BLaER1 (cell line): ENCODE measurements around the gene HRC.

Experiments
- H3K27ac ChIP-seq: shearing (Covaris generic); formaldehyde crosslinking; 2 replicates; pipeline ENCODE4 v1.8.1; 2022
- H3K27me3 ChIP-seq: shearing (Covaris generic); formaldehyde crosslinking; 2 replicates; pipeline ENCODE4 v1.8.1; 2022
- H3K36me3 ChIP-seq: shearing (Covaris generic); formaldehyde crosslinking; 2 replicates; pipeline ENCODE4 v1.8.1; 2022
- H3K4me1 ChIP-seq: shearing (Covaris generic); formaldehyde crosslinking; 2 replicates; pipeline ENCODE4 v1.8.1; 2022
- H3K4me2 ChIP-seq: shearing (Covaris generic); formaldehyde crosslinking; 2 replicates; pipeline ENCODE4 v1.8.1; 2022
- H3K4me3 ChIP-seq: shearing (Covaris generic); formaldehyde crosslinking; 2 replicates; pipeline ENCODE4 v1.8.1; 2022
- H3K9ac ChIP-seq: shearing (Covaris generic); formaldehyde crosslinking; 2 replicates; pipeline ENCODE4 v1.8.1; 2022
- H3K9me3 ChIP-seq: shearing (Covaris generic); formaldehyde crosslinking; 2 replicates; pipeline ENCODE4 v1.8.1; 2022
- H4K20me1 ChIP-seq: shearing (Covaris generic); formaldehyde crosslinking; 2 replicates; pipeline ENCODE4 v1.8.1; 2022
- Cebpa-rat ChIP-seq: shearing (Covaris generic); IDR thresholded peaks from 2 replicates; pipeline ENCODE4 v1.8.1; 2022

HRC gene

DNA sequence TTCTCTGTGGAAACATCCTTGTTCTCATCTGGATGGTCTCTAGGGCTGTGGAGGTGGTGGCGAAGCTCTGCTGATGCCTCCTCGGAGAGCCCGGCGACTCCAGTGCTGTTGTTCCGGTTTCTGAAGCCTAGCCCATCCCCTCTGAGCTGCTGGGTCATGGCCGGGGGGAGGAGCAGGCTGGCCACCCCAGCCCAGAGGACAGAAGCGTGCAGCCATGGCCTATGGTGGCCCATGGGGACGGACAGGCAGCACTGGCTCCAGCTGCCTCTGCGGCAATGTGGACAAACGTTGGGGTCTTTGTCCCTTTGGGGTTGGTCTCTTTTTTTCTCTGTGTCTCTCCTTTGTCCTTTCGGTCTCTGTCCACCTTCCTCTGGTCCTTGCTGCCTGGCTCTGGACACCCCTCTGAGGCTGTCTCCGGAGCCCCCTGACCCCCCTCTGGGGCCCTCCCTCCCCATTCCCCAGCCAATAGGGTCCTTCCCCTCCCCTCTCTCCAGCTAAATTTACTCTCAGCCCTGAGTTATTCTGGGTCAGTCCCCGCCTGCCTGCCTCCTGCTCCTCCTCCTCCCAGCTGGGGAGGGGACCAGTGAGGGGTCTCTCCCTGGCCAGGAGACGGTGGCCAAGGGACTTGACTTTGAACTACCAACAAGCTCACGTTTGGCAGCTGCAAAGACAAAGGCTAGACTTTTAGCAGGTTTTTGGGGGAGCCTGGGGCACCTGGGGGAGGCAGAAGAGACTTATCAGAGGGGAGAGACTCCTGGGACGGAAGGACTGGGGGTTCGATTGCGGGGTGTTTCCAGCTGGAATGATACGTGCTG lies at the start of gene HRC:
Gene HRC, minus strand, starts transcription at position 392 of the 815 bp plus-strand sequence. Its CDS starts 159 bp downstream, at position 233.
- Histone ChIP-seq H3K27me3 (no peaks in the 10 kb centered on the region), H3K36me3 (no peaks in the 10 kb centered on the region), H3K27ac (peak within 1 kb of the TSS; percentile 56; the same call in 1 of the 2 replicates), H3K4me1 (peaks cover 75% of the 10 kb centered on the region), H3K9ac (peak within 1 kb of the TSS; percentile 29; the same call in 1 of the 2 replicates), H4K20me1 (no peaks in the 10 kb centered on the region), H3K4me2 (peak within 1 kb of the TSS; percentile 77), H3K4me3 (no peak within 1 kb of the TSS), H3K9me3 (no peaks in the 10 kb centered on the region)
- no peak for TF ChIP-seq Cebpa-rat

- no peak overlapping the region for H3K4me3 ChIP-seq
- H3K27me3 ChIP-seq: no peaks in the 10 kb centered on the region
- H4K20me1 ChIP-seq: no peaks in the 10 kb centered on the region
- H3K27ac ChIP-seq: no peak overlapping the region
- H3K4me1 ChIP-seq: peaks cover 72% of the 10 kb centered on the region
- no peaks in the 10 kb centered on the region for H3K9me3 ChIP-seq
- no peak for TF ChIP-seq Cebpa-rat
- H3K4me2 ChIP-seq: no peak overlapping the region
- no peak overlapping the region for H3K9ac ChIP-seq
- peaks cover 14% of the 10 kb centered on the region for H3K36me3 ChIP-seq
These were observed 45.8 kb upstream of the HRC start for GRCh38 chr19:49201042-49201441.

GRCh38 chr19:49200238-49200862 lies 45.2 kb upstream of the HRC start:
- peaks cover 70% of the 10 kb centered on the region for H3K4me1 ChIP-seq
- no peak for TF ChIP-seq Cebpa-rat
- H3K4me3 ChIP-seq: no peak overlapping the region
- peak overlapping the region; percentile 55; the same call in 1 of the 2 replicates for H3K27ac ChIP-seq
- H3K27me3 ChIP-seq: no peaks in the 10 kb centered on the region
- H3K36me3 ChIP-seq: peaks cover 14% of the 10 kb centered on the region
- H3K9me3 ChIP-seq: no peaks in the 10 kb centered on the region
- peak overlapping the region; percentile 75 for H3K4me2 ChIP-seq
- H4K20me1 ChIP-seq: no peaks in the 10 kb centered on the region
- H3K9ac ChIP-seq: no peak overlapping the region

GRCh38 chr19:49196527-49197240 lies 41.5 kb upstream of the HRC start:
- Histone ChIP-seq H4K20me1 (no peaks in the 10 kb centered on the region), H3K4me3 (peak overlapping the region; percentile 47; the same call in 1 of the 2 replicates), H3K27ac (peak overlapping the region; percentile 38; the same call in 1 of the 2 replicates), H3K9ac (peak overlapping the region; percentile 61; the same call in 1 of the 2 replicates), H3K4me1 (peaks cover 54% of the 10 kb centered on the region), H3K4me2 (peak overlapping the region; percentile 79), H3K36me3 (peaks cover 6% of the 10 kb centered on the region), H3K27me3 (no peaks in the 10 kb centered on the region), H3K9me3 (no peaks in the 10 kb centered on the region)
- no peak for TF ChIP-seq Cebpa-rat

DNA sequence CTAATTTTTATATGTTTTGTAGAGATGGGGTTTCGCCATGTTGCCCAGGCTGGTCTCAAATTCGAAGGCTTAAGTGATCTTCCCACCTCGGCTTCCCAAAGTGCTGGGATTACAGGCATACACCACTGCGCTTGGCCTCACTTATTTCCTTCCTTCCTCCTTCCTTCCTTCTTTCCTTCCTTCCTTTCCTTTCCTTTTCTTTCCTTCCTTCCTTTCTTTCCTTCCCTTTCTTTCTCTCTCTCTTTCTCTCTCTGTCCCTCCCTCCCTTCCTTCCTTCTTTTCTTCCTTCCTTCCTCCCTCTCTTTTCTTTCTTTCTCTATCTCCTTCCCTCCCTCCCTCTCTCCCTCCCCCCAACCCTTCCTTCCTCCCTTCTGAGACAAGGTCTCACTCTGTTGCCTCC lies 39.2 kb upstream of the HRC start:
- Histone ChIP-seq H3K4me1 (peaks cover 52% of the 10 kb centered on the region), H3K27ac (no peak overlapping the region)

GRCh38 chr19:49193822-49194394 lies 38.7 kb upstream of the HRC start:
- no peak overlapping the region for H3K4me3 ChIP-seq
- peaks cover 16% of the 10 kb centered on the region; the same call in 1 of the 2 replicates for H3K36me3 ChIP-seq
- TF ChIP-seq Cebpa-rat: no peak
- H3K27me3 ChIP-seq: no peaks in the 10 kb centered on the region
- peaks cover 52% of the 10 kb centered on the region for H3K4me1 ChIP-seq
- no peak overlapping the region for H3K4me2 ChIP-seq
- no peaks in the 10 kb centered on the region for H4K20me1 ChIP-seq
- 0 out of 2 replicates have a peak, but pooled peaks cover 5% of the 10 kb centered on the region for H3K9me3 ChIP-seq
- no peak overlapping the region for H3K27ac ChIP-seq
- no peak overlapping the region for H3K9ac ChIP-seq

More for the DNA sequence above, 39.2 kb upstream of the HRC start:
- H3K9me3 ChIP-seq: 0 out of 2 replicates have a peak, but pooled peaks cover 5% of the 10 kb centered on the region
- H3K36me3 ChIP-seq: peaks cover 16% of the 10 kb centered on the region; the same call in 1 of the 2 replicates
- 0 out of 2 replicates have a peak overlapping the region, but pooled peaks have one; percentile 42 for H3K4me2 ChIP-seq
- no peaks in the 10 kb centered on the region for H3K27me3 ChIP-seq
- H3K9ac ChIP-seq: no peak overlapping the region
- H3K4me3 ChIP-seq: no peak overlapping the region
- H4K20me1 ChIP-seq: no peaks in the 10 kb centered on the region
- TF ChIP-seq Cebpa-rat: no peak

DNA sequence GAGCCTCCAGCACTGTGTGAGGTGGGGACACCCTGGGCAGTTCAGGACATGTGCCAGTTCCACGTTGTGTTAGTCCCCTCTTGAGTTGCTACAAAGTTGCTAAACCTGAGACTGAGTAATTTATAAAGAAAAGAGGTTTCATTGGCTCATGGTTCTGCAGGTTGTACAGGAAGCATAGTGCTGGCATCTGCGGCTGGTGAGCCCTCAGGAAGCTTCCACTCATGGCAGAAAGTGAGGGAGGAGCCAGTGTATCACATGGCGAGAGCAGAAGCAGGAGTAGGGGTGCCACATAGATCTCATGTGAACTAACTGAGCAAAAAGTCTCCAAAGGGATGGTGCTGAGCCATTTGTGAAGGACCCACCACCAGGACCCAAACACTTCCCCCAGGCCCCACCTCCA lies 35.6 kb upstream of the HRC start:
- TF ChIP-seq Cebpa-rat: no peak
- H4K20me1 ChIP-seq: no peaks in the 10 kb centered on the region
- H3K27ac ChIP-seq: no peak overlapping the region
- H3K9me3 ChIP-seq: peaks cover 5% of the 10 kb centered on the region; the same call in 1 of the 2 replicates
- H3K4me3 ChIP-seq: no peak overlapping the region
- peaks cover 22% of the 10 kb centered on the region for H3K4me1 ChIP-seq
- H3K4me2 ChIP-seq: no peak overlapping the region
- H3K9ac ChIP-seq: no peak overlapping the region
- no peaks in the 10 kb centered on the region for H3K27me3 ChIP-seq
- peaks cover 16% of the 10 kb centered on the region; the same call in 1 of the 2 replicates for H3K36me3 ChIP-seq

DNA sequence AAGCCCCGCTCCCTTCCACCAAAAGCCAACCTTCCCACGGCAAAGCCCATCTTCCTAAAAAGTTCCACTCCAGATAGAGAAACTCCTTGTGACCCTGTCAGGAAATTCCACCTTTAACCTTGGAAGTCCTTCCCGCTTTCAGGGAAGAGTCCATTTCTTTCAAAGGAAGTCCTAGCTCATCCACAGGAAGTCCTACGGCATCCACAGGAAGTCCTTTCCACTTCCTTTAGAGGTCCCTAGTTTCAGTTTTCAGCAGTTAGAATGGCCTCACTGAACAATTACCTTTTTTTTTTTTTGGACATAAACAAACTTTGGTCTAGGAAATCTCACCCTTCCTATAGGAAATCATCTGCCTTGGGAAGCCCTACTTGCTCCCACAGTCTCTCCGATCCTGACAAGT lies 34.1 kb upstream of the HRC start:
- H3K9me3 ChIP-seq: peaks cover 20% of the 10 kb centered on the region; the same call in 1 of the 2 replicates
- peaks cover 12% of the 10 kb centered on the region for H3K4me1 ChIP-seq
- H4K20me1 ChIP-seq: no peaks in the 10 kb centered on the region
- no peak for TF ChIP-seq Cebpa-rat
- H3K27ac ChIP-seq: no peak overlapping the region
- peak overlapping the region; percentile 46 for H3K4me2 ChIP-seq
- no peaks in the 10 kb centered on the region for H3K27me3 ChIP-seq
- peaks cover 21% of the 10 kb centered on the region; the same call in 1 of the 2 replicates for H3K36me3 ChIP-seq
- no peak overlapping the region for H3K9ac ChIP-seq
- H3K4me3 ChIP-seq: no peak overlapping the region

DNA sequence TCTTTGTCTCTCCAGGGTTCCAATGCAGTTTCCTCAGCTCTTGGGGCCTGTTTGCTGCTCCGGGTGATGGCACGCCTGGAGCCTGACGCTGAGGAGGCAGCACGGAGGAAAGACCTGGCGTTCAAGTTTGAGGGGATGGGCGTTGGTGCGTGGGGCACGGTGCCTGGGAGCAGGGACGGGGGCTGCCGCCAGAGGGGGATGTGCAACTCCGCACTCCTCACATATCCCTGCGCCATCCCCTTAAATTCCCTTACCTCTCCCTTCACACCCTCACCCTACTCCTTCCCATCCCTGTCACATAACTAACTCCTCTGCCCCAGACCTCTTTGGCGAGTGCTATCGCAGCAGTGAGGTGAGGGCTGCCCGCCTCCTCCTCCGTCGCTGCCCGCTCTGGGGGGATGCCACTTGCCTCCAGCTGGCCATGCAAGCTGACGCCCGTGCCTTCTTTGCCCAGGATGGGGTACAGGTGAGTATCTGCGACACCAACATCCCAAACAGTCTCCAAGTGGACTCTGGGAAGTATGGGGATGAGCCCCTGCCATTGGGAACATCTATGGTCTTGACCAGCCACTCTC lies 33.5 kb upstream of the HRC start:
- H3K27me3 ChIP-seq: no peaks in the 10 kb centered on the region
- H3K9me3 ChIP-seq: peaks cover 25% of the 10 kb centered on the region
- H4K20me1 ChIP-seq: no peaks in the 10 kb centered on the region
- no peak overlapping the region for H3K9ac ChIP-seq
- no peak overlapping the region for H3K4me3 ChIP-seq
- no peak overlapping the region for H3K27ac ChIP-seq
- peaks cover 21% of the 10 kb centered on the region; the same call in 1 of the 2 replicates for H3K36me3 ChIP-seq
- peaks cover 12% of the 10 kb centered on the region for H3K4me1 ChIP-seq
- H3K4me2 ChIP-seq: no peak overlapping the region
- no peak for TF ChIP-seq Cebpa-rat
